ENCODE data around the gene PARD3B. TPM values are rescaled to one million over a fixed set of nuclear protein-coding genes. Genes with fewer than 3 reads are reported as not detected.

PARD3B gene
- total and polyA plus RNA-seq, 2 donors from 2014 or later = 5.3 to 29.6 TPM

DNA sequence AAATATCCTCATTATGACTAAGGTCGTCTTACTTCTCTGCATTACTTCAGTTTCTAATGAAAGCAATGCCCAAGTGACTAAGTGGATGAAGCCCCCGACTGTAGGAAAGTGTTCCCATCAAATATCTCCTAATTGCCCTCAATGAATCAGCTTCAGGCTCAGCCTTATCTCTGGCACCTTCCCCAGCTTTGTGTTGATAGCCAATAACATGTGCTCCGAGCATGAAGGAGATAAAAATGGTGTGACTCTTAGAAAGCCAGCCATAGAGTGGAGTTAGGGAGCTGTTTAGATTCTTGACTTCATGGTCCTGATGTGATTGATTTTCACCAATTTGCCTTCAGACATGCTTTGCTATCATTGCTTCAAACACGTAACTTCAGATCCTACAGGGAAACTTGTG, 797.8 kb downstream of the PARD3B start:
- Histone ChIP-seq H3K27ac (ENCODE audit: low read depth in 2 of 2, low read length in 2 of 2) (no peak overlapping the region), H3K4me3 (ENCODE audit: low read length in 3 of 3) (no peak overlapping the region), H3K9ac (ENCODE audit: low read length in 3 of 3) (no peak overlapping the region), H3K36me3 (ENCODE audit: control insufficient read depth in 2 of 3, insufficient read depth in 3 of 3, low read length in 3 of 3) (no peaks in the 10 kb centered on the region), H3K9me3 (ENCODE audit: control insufficient read depth in 2 of 3, insufficient read depth in 1 of 3, low read length in 3 of 3) (no peaks in the 10 kb centered on the region), H3K4me1 (ENCODE audit: control insufficient read depth in 2 of 3, insufficient read depth in 2 of 3, low read depth in 1 of 3, low read length in 3 of 3) (no peaks in the 10 kb centered on the region), H3K27me3 (ENCODE audit: control insufficient read depth, insufficient read depth, low read length) (no peaks in the 10 kb centered on the region)
- intact Hi-C loops (cut with DNase I) = no loop called here
- FAIRE-seq (no peak), DNase-seq (no peak)
- TF ChIP-seq, protein P1, sequence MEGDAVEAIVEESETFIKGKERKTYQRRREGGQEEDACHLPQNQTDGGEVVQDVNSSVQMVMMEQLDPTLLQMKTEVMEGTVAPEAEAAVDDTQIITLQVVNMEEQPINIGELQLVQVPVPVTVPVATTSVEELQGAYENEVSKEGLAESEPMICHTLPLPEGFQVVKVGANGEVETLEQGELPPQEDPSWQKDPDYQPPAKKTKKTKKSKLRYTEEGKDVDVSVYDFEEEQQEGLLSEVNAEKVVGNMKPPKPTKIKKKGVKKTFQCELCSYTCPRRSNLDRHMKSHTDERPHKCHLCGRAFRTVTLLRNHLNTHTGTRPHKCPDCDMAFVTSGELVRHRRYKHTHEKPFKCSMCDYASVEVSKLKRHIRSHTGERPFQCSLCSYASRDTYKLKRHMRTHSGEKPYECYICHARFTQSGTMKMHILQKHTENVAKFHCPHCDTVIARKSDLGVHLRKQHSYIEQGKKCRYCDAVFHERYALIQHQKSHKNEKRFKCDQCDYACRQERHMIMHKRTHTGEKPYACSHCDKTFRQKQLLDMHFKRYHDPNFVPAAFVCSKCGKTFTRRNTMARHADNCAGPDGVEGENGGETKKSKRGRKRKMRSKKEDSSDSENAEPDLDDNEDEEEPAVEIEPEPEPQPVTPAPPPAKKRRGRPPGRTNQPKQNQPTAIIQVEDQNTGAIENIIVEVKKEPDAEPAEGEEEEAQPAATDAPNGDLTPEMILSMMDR (IDR thresholded peaks at IDR 0.05; ENCODE audit: borderline replicate concordance, extremely low read depth, insufficient read depth) = no peak

DNA sequence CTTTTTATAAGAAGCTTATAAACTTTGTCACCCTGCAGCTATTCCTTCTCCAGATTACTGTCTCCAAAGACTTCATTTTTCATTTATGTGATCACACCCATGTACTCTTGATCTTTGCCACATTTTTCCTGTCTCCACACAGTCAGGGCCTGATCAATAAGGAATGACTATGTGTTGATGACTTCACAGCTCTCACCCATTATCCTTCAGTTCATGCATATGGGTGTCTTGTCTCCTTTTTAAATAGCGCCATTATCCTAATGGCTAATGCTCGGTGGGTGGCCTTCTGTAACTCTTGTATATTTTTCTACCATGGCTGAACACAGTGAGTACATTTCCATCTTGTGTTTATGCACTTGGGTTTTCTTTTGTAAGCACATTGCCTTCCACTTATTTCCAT, 801.4 kb downstream of the PARD3B start:
- TF ChIP-seq, protein P1 (IDR thresholded peaks at IDR 0.05; ENCODE audit: borderline replicate concordance, extremely low read depth, insufficient read depth) = no peak
- Histone ChIP-seq H3K27me3 (ENCODE audit: control insufficient read depth, insufficient read depth, low read length) (no peaks in the 10 kb centered on the region), H3K9ac (ENCODE audit: low read length in 3 of 3) (no peak overlapping the region), H3K4me3 (ENCODE audit: low read length in 3 of 3) (no peak overlapping the region), H3K4me1 (ENCODE audit: control insufficient read depth in 2 of 3, insufficient read depth in 2 of 3, low read depth in 1 of 3, low read length in 3 of 3) (no peaks in the 10 kb centered on the region), H3K36me3 (ENCODE audit: control insufficient read depth in 2 of 3, insufficient read depth in 3 of 3, low read length in 3 of 3) (no peaks in the 10 kb centered on the region), H3K9me3 (ENCODE audit: control insufficient read depth in 2 of 3, insufficient read depth in 1 of 3, low read length in 3 of 3) (no peaks in the 10 kb centered on the region), H3K27ac (ENCODE audit: low read depth in 2 of 2, low read length in 2 of 2) (no peak overlapping the region)
- intact Hi-C loops (cut with DNase I) = no loop called here
- FAIRE-seq (no peak), DNase-seq (no peak)

DNA sequence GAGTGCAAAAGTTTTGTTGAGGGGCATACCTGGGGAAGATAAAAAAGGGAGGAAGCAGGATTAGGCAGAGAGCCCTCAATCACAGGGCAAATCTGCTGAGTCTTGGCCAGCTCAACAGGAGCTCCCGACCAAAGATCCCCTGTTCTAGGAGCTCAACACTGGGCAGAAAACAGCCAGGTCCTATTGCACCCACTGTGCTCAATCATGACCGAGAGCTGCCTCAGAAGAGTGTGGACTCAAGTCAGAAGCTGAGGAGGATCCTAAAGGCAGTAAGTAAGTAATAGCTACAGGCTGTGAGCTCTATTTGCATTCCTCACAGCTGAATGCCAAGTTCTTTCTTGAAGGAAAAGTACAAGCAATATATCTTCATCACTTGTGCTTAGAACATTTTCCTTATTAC, 802.6 kb downstream of the PARD3B start:
- TF ChIP-seq, protein P1 (IDR thresholded peaks at IDR 0.05; ENCODE audit: borderline replicate concordance, extremely low read depth, insufficient read depth) = no peak
- no peak for FAIRE-seq

DNA sequence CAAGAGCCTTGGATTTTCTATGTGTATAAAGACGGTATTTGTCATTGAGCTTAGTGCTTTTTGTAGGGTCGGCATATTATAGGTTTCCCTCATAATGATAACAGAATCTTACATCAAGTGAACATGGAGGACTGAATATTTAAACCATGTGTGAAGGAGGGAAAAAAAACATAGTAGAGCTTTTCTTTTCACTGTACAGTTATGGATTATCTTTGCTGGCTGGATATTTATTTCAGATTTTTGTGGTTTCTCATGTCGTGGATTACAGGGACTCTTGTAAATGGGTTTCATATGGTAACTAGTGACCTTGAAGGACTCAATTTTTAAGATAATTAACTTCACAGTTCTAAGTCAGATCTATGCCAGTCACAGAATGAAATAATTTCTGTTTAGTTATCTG, 806.8 kb downstream of the PARD3B start:
- FAIRE-seq (no peak), DNase-seq (no peak)
- H3K27ac ChIP-seq (ENCODE audit: low read depth in 2 of 2, low read length in 2 of 2) = no peak overlapping the region
- no peaks in the 10 kb centered on the region for H3K27me3 ChIP-seq (ENCODE audit: control insufficient read depth, insufficient read depth, low read length)
- H3K4me3 ChIP-seq (ENCODE audit: low read length in 3 of 3) = no peak overlapping the region
- H3K36me3 ChIP-seq (ENCODE audit: control insufficient read depth in 2 of 3, insufficient read depth in 3 of 3, low read length in 3 of 3) = no peaks in the 10 kb centered on the region
- intact Hi-C loops (cut with DNase I) = no loop called here
- H3K9me3 ChIP-seq (ENCODE audit: control insufficient read depth in 2 of 3, insufficient read depth in 1 of 3, low read length in 3 of 3) = no peaks in the 10 kb centered on the region
- no peak overlapping the region for H3K9ac ChIP-seq (ENCODE audit: low read length in 3 of 3)
- H3K4me1 ChIP-seq (ENCODE audit: control insufficient read depth in 2 of 3, insufficient read depth in 2 of 3, low read depth in 1 of 3, low read length in 3 of 3) = no peaks in the 10 kb centered on the region
- TF ChIP-seq, protein P1 (IDR thresholded peaks at IDR 0.05; ENCODE audit: borderline replicate concordance, extremely low read depth, insufficient read depth) = no peak

More for the DNA sequence above, 802.6 kb downstream of the PARD3B start:
- no peaks in the 10 kb centered on the region for H3K36me3 ChIP-seq (ENCODE audit: control insufficient read depth in 2 of 3, insufficient read depth in 3 of 3, low read length in 3 of 3)
- intact Hi-C loops (cut with DNase I) = no loop called here
- no peak overlapping the region for H3K9ac ChIP-seq (ENCODE audit: low read length in 3 of 3)
- no peaks in the 10 kb centered on the region for H3K9me3 ChIP-seq (ENCODE audit: control insufficient read depth in 2 of 3, insufficient read depth in 1 of 3, low read length in 3 of 3)
- no peaks in the 10 kb centered on the region for H3K27me3 ChIP-seq (ENCODE audit: control insufficient read depth, insufficient read depth, low read length)
- no peak overlapping the region for H3K27ac ChIP-seq (ENCODE audit: low read depth in 2 of 2, low read length in 2 of 2)
- no peak overlapping the region for H3K4me3 ChIP-seq (ENCODE audit: low read length in 3 of 3)
- no peaks in the 10 kb centered on the region for H3K4me1 ChIP-seq (ENCODE audit: control insufficient read depth in 2 of 3, insufficient read depth in 2 of 3, low read depth in 1 of 3, low read length in 3 of 3)
- no peak for DNase-seq
